Endothelial cell (in vitro differentiated cells): ENCODE measurements around the gene PARD3. TPM values are rescaled to one million over a fixed set of nuclear protein-coding genes. Genes with fewer than 3 reads are reported as not detected.

Experiments used
- DNase-seq: peaks from one replicate; pipeline ENCODE4 v3.0.0; 2021; ENCODE audit warnings: low spot score
- H3K27ac Mint-ChIP-seq: one replicate; pipeline ENCODE4 v1.8.0; 2021; ENCODE audit warnings: mixed read lengths, inconsistent platforms; ENCODE audit not compliant: unreplicated experiment
- H3K27me3 Mint-ChIP-seq: one replicate; pipeline ENCODE4 v1.8.0; 2021; ENCODE audit warnings: mild to moderate bottlenecking, moderate library complexity, mixed read lengths, inconsistent platforms; ENCODE audit not compliant: unreplicated experiment
- H3K36me3 Mint-ChIP-seq: one replicate; pipeline ENCODE4 v1.8.0; 2021; ENCODE audit warnings: mild to moderate bottlenecking, low read depth, mixed read lengths, inconsistent platforms; ENCODE audit not compliant: unreplicated experiment
- H3K4me1 Mint-ChIP-seq: one replicate; pipeline ENCODE4 v1.8.0; 2021; ENCODE audit warnings: mild to moderate bottlenecking, mixed read lengths, inconsistent platforms; ENCODE audit not compliant: unreplicated experiment
- H3K4me3 Mint-ChIP-seq: one replicate; pipeline ENCODE4 v1.8.0; 2021; ENCODE audit warnings: mild to moderate bottlenecking, mixed read lengths, inconsistent platforms; ENCODE audit not compliant: unreplicated experiment
- H3K9me3 Mint-ChIP-seq: one replicate; pipeline ENCODE4 v1.8.0; 2021; ENCODE audit warnings: mixed read lengths, inconsistent platforms; ENCODE audit not compliant: unreplicated experiment
- total RNA-seq: library from RNA; stranded (reverse); fragmentation: NEBNext Ultra II Directional; extraction: Animal tissue kit (Norgen Biotek cat#: 25700); gene quantifications from one replicate; pipeline ENCODE4 v1.2.1, GENCODE V29; 2021; ENCODE audit not compliant: unreplicated experiment
- TF ChIP-seq, protein P1 (sequence below): fragments of 200-600 bp; sonication (generic); IDR thresholded peaks from one replicate; pipeline ENCODE4 v1.5.0; 2021; ENCODE audit warnings: antibody characterized with exemption; ENCODE audit not compliant: unreplicated experiment

PARD3 gene
- total RNA-seq, 1 donor from 2014 or later = 35.2 TPM

DNA sequence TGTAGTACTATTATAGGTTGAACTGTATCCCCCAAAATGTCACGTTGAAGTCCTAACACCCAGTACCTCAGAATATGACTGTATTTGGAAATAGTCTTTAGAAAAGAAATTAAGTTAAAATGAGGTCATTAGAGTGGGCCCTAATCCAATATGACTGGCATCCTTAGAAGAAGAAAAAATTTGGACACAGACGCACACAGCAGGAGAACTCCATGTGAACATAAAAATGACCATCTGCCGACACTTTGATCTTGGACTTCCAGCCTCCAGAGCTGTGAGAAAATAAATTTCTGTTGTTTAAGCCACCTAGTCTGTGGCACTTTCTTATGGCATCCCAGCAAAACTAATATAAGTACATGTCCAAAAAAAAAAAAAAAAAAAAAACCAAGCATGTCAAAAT is 225.8 kb downstream of the PARD3 start:
- Mint-ChIP-seq H3K4me1 (peaks cover 12% of the 10 kb centered on the region), H3K27me3 (no peaks in the 10 kb centered on the region), H3K9me3 (no peaks in the 10 kb centered on the region), H3K4me3 (no peak overlapping the region), H3K27ac (no peak overlapping the region), H3K36me3 (no peaks in the 10 kb centered on the region)
- TF ChIP-seq, protein P1, sequence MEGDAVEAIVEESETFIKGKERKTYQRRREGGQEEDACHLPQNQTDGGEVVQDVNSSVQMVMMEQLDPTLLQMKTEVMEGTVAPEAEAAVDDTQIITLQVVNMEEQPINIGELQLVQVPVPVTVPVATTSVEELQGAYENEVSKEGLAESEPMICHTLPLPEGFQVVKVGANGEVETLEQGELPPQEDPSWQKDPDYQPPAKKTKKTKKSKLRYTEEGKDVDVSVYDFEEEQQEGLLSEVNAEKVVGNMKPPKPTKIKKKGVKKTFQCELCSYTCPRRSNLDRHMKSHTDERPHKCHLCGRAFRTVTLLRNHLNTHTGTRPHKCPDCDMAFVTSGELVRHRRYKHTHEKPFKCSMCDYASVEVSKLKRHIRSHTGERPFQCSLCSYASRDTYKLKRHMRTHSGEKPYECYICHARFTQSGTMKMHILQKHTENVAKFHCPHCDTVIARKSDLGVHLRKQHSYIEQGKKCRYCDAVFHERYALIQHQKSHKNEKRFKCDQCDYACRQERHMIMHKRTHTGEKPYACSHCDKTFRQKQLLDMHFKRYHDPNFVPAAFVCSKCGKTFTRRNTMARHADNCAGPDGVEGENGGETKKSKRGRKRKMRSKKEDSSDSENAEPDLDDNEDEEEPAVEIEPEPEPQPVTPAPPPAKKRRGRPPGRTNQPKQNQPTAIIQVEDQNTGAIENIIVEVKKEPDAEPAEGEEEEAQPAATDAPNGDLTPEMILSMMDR = no peak
- DNase-seq = no peak

DNA sequence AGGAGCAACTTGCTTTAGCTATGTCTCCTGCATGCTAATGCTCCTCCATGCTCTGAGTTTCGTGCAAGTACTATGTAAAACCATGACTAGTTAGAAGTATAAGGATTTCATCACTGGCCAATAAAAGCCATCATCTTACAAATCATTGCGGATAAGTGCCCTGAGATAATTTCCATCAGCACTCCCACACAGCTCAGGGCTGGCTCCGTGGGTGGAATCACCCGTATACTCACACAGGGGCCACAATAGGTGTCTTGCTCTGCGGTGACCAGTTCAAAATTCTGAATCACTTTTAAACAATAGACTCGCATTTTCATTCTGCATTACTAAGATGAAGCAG is 227.4 kb downstream of the PARD3 start:
- TF ChIP-seq, protein P1 = no peak
- Mint-ChIP-seq H3K36me3 (no peaks in the 10 kb centered on the region), H3K27ac (no peak overlapping the region), H3K27me3 (no peaks in the 10 kb centered on the region), H3K9me3 (no peaks in the 10 kb centered on the region), H3K4me1 (peaks cover 12% of the 10 kb centered on the region), H3K4me3 (no peak overlapping the region)
- no peak for DNase-seq

DNA sequence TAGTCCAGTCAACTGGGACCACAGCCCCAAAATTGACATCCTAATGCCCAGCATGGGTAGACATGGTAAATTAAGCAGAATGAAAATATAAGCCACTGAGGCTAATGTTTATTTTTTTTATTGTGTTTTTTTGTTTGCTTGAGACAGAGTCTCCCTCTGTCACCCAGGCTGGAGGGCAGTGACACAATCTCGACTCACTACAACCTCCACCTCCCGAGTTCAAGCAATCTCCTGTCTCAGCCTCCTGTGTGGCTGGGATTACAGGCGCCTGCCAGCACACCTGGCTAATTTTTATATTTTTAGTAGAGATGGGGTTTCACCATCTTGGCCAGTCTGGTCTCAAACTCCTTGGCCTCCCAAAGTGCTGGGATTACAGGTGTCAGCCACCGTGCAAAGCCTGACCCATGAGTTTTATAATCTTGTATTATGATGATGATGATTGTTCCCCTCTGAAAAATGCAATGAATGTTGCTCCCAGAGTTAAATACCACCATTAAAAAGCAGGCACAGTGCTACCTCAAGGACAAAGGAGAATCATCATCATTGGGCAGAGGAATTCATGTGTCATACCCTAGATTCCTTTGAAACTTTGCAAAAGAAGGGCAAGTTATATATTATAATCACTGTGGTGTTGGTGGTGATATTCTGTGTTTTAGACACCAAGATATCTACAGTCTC is 228.0 kb downstream of the PARD3 start:
- Mint-ChIP-seq H3K4me3 (no peak overlapping the region), H3K27ac (no peak overlapping the region), H3K9me3 (no peaks in the 10 kb centered on the region), H3K4me1 (peaks cover 12% of the 10 kb centered on the region), H3K27me3 (no peaks in the 10 kb centered on the region), H3K36me3 (no peaks in the 10 kb centered on the region)
- DNase-seq = no peak
- TF ChIP-seq, protein P1 = no peak

DNA sequence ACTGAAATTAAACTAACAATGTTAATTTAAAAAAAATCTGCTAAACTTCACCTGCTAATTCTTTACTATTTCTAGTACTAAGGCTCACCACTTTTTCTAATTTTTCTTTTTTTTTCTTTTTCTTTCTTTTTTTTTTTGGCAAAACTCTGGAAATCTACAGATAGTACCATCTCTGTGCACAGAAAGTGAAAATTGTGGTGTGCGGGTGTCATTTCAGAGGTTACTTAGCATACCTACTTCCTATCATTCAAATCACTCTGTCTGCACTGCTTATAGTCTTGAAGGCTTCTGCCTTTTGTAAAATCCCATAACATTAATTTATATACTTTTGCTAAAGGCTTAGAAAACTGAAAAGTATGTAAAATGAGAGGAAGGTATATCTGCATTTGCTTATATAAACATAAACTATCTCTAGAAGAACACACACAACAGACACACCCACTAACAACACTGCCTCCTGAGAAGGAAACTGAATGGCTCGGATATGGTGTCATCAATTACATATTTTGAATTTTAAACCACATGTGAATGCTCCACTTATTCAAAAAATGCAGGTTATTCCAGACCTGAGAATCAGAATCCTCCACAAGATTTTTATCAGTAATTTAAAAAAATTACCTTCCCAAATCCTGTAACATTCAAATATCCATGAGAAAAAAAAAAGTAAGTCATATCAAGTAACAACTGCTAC is 229.5 kb downstream of the PARD3 start:
- H3K36me3 Mint-ChIP-seq = no peaks in the 10 kb centered on the region
- H3K27ac Mint-ChIP-seq = no peak overlapping the region
- peaks cover 2% of the 10 kb centered on the region for H3K4me1 Mint-ChIP-seq
- H3K9me3 Mint-ChIP-seq = no peaks in the 10 kb centered on the region
- DNase-seq = no peak
- H3K27me3 Mint-ChIP-seq = no peaks in the 10 kb centered on the region
- TF ChIP-seq, protein P1 = no peak
- H3K4me3 Mint-ChIP-seq = no peak overlapping the region

DNA sequence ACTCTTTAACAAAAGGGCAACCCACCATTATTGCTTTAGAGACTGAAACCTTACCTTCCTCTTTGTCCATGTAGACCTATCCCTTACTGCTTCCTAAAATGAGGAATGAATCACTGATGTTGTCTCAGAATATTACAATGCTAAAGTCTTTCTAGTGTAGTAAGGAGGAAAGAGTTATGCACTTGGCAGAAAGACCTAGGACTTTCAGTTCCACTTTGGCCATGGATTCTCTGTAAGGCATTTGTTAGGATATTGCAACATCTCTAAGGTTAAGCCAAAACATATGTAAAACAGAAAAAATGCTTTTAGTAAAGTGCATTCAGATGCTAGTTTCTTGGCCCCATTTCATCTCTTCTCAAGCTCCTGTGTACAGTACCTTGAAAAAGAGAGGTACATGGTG is 230.9 kb downstream of the PARD3 start:
- peaks cover 3% of the 10 kb centered on the region for H3K4me1 Mint-ChIP-seq
- TF ChIP-seq, protein P1 = no peak
- no peaks in the 10 kb centered on the region for H3K36me3 Mint-ChIP-seq
- no peak for DNase-seq
- no peak overlapping the region for H3K4me3 Mint-ChIP-seq
- H3K9me3 Mint-ChIP-seq = no peaks in the 10 kb centered on the region
- no peak overlapping the region for H3K27ac Mint-ChIP-seq
- H3K27me3 Mint-ChIP-seq = no peaks in the 10 kb centered on the region
